ENCODE data around the gene RING1. TPM values are rescaled to one million over a fixed set of nuclear protein-coding genes. Genes with fewer than 3 reads are reported as not detected.
A peak's percentile ranks its signal among the peaks of the same experiment; 100 is the strongest.

The RING1 gene
- total RNA-seq, 1 donor from 2014 or later = 44.5 TPM

DNA sequence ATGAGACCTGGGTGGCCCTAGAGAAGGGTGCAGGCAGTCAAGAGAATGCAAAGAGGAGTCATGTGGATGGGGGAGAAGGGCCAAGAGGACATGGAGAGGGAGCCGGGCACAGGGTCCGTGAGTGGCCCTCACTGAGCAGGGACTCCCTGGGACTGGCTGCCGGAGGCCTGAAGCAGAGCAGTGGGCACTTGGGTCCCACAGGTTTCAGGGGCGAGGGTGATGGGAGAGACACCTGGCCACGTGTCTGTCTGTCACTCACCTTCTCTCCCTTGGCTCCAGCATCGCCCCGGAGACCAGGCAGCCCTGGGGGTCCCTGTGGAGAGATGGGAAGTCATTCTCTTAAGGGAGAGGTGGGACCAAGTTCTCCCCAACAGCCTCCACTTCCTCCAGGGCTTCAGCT, 41.5 kb upstream of the RING1 start:
- Mint-ChIP-seq H3K4me1 (ENCODE audit: low read depth) (peaks cover 6% of the 10 kb centered on the region), H3K27ac (ENCODE audit: unreplicated experiment) (no peak overlapping the region), H3K36me3 (ENCODE audit: low read depth) (no peaks in the 10 kb centered on the region), H3K9me3 (ENCODE audit: low read depth) (no peaks in the 10 kb centered on the region), H3K27me3 (ENCODE audit: low read depth) (peaks cover 2% of the 10 kb centered on the region), H3K4me3 (ENCODE audit: unreplicated experiment) (no peak overlapping the region)
- TF ChIP-seq, protein P1, sequence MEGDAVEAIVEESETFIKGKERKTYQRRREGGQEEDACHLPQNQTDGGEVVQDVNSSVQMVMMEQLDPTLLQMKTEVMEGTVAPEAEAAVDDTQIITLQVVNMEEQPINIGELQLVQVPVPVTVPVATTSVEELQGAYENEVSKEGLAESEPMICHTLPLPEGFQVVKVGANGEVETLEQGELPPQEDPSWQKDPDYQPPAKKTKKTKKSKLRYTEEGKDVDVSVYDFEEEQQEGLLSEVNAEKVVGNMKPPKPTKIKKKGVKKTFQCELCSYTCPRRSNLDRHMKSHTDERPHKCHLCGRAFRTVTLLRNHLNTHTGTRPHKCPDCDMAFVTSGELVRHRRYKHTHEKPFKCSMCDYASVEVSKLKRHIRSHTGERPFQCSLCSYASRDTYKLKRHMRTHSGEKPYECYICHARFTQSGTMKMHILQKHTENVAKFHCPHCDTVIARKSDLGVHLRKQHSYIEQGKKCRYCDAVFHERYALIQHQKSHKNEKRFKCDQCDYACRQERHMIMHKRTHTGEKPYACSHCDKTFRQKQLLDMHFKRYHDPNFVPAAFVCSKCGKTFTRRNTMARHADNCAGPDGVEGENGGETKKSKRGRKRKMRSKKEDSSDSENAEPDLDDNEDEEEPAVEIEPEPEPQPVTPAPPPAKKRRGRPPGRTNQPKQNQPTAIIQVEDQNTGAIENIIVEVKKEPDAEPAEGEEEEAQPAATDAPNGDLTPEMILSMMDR (IDR thresholded peaks at IDR 0.05) = no peak
- peak; percentile 90 for DNase-seq (ENCODE audit: low spot score)

DNA sequence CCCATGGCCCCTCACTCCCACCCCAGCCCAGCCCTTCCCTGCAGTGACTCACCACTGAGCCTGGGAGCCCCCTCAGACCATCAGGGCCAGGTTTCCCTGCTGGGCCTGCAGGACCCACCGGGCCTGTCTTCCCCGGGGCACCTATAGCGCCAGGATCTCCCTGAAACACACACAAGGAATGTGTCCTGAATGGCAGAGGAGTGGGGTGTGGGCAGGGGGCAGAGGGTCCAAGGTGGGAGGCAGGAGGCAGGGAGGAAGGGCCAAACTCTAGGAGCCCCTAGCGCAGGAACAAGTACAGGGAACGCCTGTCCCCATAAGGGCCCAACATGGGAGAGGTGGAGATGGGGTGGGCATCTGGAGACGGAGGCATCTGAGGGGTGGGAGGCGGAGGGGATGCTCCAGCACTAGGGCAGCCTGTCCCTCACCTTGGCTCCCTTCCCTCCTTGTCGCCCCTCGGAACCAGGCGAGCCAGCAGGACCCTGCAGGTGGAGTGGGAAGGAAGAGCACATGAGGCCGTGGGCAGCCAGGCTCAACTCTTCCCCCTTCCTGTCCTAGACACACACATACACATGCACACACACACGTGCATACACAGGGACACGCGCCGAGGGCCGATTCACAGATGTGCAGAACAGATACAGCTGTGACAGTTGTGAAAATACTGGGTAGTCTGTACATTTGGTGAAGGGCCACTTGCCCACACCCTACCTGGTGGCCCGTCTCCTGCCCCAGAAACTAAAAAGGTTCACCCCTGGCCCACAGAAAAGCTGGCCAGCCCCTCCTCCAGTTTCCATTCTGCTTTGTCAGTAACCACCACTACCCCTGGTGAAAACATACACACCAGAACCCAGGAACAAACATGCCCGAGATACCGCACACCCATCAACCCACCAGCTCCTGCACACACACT, 40.7 kb upstream of the RING1 start:
- Mint-ChIP-seq H3K36me3 (ENCODE audit: low read depth) (no peaks in the 10 kb centered on the region), H3K27ac (ENCODE audit: unreplicated experiment) (no peak overlapping the region), H3K4me1 (ENCODE audit: low read depth) (no peaks in the 10 kb centered on the region), H3K4me3 (ENCODE audit: unreplicated experiment) (no peak overlapping the region), H3K9me3 (ENCODE audit: low read depth) (no peaks in the 10 kb centered on the region), H3K27me3 (ENCODE audit: low read depth) (peaks cover 2% of the 10 kb centered on the region)
- TF ChIP-seq, protein P1 (IDR thresholded peaks at IDR 0.05) = no peak
- no peak for DNase-seq (ENCODE audit: low spot score)

DNA sequence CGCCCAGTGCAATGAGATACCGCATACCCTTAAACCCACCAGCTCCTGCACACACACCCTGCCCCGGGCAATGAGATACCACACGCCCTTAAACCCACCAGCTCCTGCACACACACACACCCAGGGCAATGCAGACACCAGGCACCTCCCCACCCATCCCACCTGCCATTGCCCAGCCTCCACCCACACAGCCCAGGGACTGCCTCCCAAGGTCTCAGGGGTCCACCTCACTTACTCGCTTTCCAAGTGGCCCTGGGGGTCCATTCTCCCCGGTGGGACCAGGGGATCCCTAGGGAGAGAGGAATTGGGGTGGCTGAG, 40.1 kb upstream of the RING1 start:
- Mint-ChIP-seq H3K9me3 (ENCODE audit: low read depth) (no peaks in the 10 kb centered on the region), H3K4me3 (ENCODE audit: unreplicated experiment) (no peak overlapping the region), H3K27ac (ENCODE audit: unreplicated experiment) (no peak overlapping the region), H3K4me1 (ENCODE audit: low read depth) (no peaks in the 10 kb centered on the region), H3K36me3 (ENCODE audit: low read depth) (no peaks in the 10 kb centered on the region), H3K27me3 (ENCODE audit: low read depth) (peaks cover 2% of the 10 kb centered on the region)
- TF ChIP-seq, protein P1 (IDR thresholded peaks at IDR 0.05) = no peak
- DNase-seq (ENCODE audit: low spot score) = no peak

DNA sequence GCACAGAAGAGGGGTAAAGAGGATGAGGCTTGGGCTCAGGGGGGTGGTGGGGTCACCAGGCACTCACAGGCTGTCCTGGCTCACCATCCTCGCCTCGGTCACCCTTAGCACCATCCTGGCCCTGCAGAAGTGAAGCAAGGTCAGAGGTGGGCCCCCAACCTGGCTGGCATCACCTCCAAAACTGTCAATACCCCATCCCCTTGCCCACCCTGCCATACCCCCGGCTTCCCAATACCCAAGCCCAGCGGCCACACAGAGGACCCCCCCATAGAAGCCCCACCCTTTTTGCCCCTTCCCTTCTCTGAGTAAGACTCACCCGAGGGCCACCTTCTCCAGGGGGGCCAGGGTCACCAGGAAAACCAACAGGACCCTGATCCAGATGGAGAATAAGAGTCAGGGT, 39.7 kb upstream of the RING1 start:
- Mint-ChIP-seq H3K4me3 (ENCODE audit: unreplicated experiment) (no peak overlapping the region), H3K27me3 (ENCODE audit: low read depth) (peaks cover 2% of the 10 kb centered on the region)
- peak; percentile 24 for DNase-seq (ENCODE audit: low spot score)

DNA sequence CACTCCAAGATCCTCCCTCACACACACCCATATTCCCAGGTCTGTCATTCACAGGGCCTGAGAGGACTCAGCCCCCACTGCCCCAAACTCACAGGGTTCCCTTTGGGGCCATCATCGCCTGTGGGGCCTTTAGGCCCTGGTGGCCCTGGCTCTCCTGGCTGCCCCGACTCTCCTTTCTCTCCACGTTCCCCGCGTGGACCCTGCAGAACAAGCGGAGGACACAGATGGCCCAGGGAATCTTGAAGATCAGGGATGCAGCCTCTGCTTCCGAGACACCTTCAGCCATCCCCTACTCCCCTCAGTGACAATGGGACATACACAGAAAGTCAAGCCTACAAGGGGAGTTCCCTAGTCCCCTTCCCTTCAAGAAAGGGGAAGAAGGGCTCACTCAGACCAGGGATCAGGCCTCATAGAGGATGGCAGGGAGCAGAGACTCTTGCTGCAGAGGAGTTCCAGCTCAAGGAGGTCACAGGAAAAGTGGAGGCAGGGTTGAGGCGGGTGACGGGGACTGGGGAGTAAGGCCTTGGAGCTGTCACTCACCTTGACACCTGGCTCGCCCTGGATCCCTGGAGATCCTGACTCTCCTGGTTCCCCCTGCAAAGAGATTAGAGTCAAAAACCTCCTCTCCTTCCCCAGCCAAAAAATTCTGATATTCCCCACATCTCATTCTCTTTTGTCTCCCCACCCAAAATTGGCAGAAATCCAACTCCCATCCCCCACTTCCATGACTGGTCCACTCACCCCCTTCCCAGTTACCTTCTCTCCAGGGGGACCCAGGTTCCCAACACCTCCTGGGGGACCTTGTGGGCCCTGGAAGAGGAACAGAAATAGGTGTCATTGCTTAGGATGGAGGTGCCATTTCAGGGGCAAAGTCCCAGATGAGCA, 38.8 kb upstream of the RING1 start:
- Mint-ChIP-seq H3K9me3 (ENCODE audit: low read depth) (no peaks in the 10 kb centered on the region), H3K27me3 (ENCODE audit: low read depth) (no peaks in the 10 kb centered on the region), H3K36me3 (ENCODE audit: low read depth) (no peaks in the 10 kb centered on the region), H3K4me3 (ENCODE audit: unreplicated experiment) (no peak overlapping the region), H3K4me1 (ENCODE audit: low read depth) (no peaks in the 10 kb centered on the region), H3K27ac (ENCODE audit: unreplicated experiment) (no peak overlapping the region)
- DNase-seq (ENCODE audit: low spot score) = peak; percentile 57
- TF ChIP-seq, protein P1 (IDR thresholded peaks at IDR 0.05) = no peak

More for the DNA sequence above, 39.7 kb upstream of the RING1 start:
- Mint-ChIP-seq H3K4me1 (ENCODE audit: low read depth) (no peaks in the 10 kb centered on the region), H3K36me3 (ENCODE audit: low read depth) (no peaks in the 10 kb centered on the region), H3K9me3 (ENCODE audit: low read depth) (no peaks in the 10 kb centered on the region), H3K27ac (ENCODE audit: unreplicated experiment) (no peak overlapping the region)
- TF ChIP-seq, protein P1 (IDR thresholded peaks at IDR 0.05) = no peak
